Keratinocyte (primary cell): ENCODE data around the gene HDGFL2.

ENCODE experiments used
- EZH2 ChIP-seq: IDR thresholded peaks from one replicate; pipeline ENCODE4 v1.6.1; 2012; ENCODE audit warnings: inconsistent platforms, mild to moderate bottlenecking, low read length, moderate library complexity
- TF ChIP-seq, protein P1 (sequence below), 3 experiments: IDR thresholded peaks in 1 of 3; conservative IDR thresholded peaks in 1 of 3; optimal IDR thresholded peaks in 1 of 3; 2 replicates in 2 of 3; 3 replicates in 1 of 3; pipeline versions ENCODE3 to v1.5.1; 2011; ENCODE audit warnings: low read length in 3 of 3, mild to moderate bottlenecking in 3 of 3, moderate library complexity in 2 of 3, control low read depth in 1 of 3, inconsistent platforms in 1 of 3; ENCODE audit not compliant: insufficient read depth in 2 of 3; ENCODE audit errors: extremely low read depth in 1 of 3

DNA sequence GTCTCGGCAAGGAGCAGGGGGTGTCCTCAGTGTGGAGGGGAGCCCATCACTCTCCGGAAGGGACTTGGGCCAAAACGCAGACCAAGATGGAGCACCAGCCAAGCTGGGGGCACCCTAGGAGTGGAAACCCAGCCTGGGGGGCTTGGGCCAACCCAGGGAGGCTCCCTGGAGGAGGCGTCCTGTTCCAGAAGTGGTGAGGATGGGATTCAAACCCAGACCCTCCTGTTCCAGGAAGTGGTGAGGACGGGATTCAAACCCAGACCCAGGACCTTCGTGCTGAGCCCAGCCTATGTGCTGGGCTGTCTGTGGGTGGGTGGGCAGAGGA is 47.0 kb downstream of the HDGFL2 start:
- TF ChIP-seq, protein P1, sequence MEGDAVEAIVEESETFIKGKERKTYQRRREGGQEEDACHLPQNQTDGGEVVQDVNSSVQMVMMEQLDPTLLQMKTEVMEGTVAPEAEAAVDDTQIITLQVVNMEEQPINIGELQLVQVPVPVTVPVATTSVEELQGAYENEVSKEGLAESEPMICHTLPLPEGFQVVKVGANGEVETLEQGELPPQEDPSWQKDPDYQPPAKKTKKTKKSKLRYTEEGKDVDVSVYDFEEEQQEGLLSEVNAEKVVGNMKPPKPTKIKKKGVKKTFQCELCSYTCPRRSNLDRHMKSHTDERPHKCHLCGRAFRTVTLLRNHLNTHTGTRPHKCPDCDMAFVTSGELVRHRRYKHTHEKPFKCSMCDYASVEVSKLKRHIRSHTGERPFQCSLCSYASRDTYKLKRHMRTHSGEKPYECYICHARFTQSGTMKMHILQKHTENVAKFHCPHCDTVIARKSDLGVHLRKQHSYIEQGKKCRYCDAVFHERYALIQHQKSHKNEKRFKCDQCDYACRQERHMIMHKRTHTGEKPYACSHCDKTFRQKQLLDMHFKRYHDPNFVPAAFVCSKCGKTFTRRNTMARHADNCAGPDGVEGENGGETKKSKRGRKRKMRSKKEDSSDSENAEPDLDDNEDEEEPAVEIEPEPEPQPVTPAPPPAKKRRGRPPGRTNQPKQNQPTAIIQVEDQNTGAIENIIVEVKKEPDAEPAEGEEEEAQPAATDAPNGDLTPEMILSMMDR (optimal IDR thresholded peaks at IDR 0.05 in 1 of 3, IDR thresholded peaks at IDR 0.05 in 1 of 3, conservative IDR thresholded peaks at IDR 0.05 in 1 of 3; ENCODE audit: extremely low read depth in 1 of 3, insufficient read depth in 2 of 3, low read length in 3 of 3): no peak
- no peak for TF ChIP-seq EZH2
